Embryonic facial prominence (tissue), 1 donor: ENCODE results near the gene NUDT16L1.
A peak's percentile ranks its signal among the peaks of the same experiment; 100 is the strongest.
"Not testable (repeated sequence)": the region's sequence is repeated elsewhere in the genome, so short reads cannot be mapped to it uniquely, and the experiment has no call there.

ENCODE experiments used
- DNase-seq: peaks from one replicate; pipeline ENCODE4 v3.0.0-alpha.2; 2016; ENCODE audit errors: extremely low spot score

NUDT16L1 gene

GRCh38 chr16:4693296-4693955 is at the start of gene NUDT16L1:
Gene NUDT16L1 (plus strand): TSS chr16:4693562. CDS start chr16:4693727, 165 bp downstream.
- peak; percentile 91 for DNase-seq

GRCh38 chr16:4646773-4647643 is 46.4 kb upstream of the NUDT16L1 start:
- DNase-seq = no peak

- DNase-seq = no peak
Measured at GRCh38 chr16:4647644-4647980, 45.8 kb upstream of the NUDT16L1 start.

- no peak for DNase-seq
Measured at GRCh38 chr16:4648917-4649316, 44.4 kb upstream of the NUDT16L1 start.

DNA sequence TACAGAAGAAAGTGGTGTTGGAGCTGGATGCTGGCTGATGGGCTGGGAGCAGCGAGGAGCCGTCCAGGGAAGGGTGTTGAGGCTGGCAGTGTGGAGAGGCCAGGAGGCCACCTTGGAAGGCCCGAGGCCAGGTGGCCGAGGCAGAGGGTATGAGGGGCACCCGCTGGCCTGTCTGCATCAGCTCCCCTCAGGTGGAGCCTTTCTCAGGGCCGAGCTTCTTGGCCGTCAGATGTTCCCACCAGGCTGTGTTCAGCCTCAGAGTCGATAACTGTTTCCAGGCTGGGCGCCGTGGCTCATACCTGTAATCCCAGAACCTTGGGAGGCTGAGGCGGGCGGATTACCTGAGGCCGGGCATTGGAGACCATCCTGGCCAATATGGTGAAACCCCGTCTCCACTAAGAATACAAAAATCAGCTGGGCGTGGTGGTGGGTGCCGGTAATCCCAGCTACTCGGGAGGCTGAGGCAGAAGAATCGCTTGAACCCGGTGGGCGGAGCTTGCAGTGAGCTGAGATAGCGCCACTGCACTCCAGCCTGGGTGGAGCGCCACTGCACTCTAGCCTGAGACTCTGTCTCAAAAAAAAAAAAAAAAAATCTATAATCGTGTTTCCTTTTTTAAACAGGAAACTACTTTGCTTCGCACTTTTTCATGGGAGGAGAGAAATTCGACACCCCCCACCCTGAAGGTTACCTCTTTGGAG is 43.5 kb upstream of the NUDT16L1 start:
- DNase-seq = no peak

GRCh38 chr16:4650443-4651074 is 42.8 kb upstream of the NUDT16L1 start:
- DNase-seq = not testable (repeated sequence)

GRCh38 chr16:4651827-4652226 is 41.5 kb upstream of the NUDT16L1 start:
- no peak for DNase-seq

GRCh38 chr16:4652561-4652960 is 40.8 kb upstream of the NUDT16L1 start:
- DNase-seq = no peak

- DNase-seq = no peak
Measured at GRCh38 chr16:4654011-4654963, 39.1 kb upstream of the NUDT16L1 start.

GRCh38 chr16:4654964-4655590 is 38.3 kb upstream of the NUDT16L1 start:
- DNase-seq = no peak

DNA sequence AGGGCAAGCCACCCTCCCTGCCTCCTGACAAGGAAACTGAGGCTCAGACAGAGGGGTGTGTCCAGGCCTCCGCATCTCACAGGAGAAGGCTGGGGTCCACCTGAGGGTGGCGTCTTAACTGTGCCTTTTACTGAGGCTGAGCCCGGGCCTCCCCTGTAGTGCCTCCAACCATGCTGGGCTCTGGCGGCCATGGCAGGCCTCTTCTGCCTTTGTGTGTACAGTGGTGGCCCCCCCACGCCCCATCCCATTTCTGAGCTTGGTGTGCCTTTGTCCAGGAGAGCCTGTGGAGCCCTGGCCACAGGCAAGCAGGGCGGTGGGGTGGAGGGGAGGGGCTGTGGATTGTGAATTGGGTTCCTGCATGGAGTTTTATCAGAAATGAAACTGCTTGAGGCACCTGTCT is 37.6 kb upstream of the NUDT16L1 start:
- DNase-seq = no peak

- DNase-seq = no peak
Measured at GRCh38 chr16:4656221-4656620, 37.1 kb upstream of the NUDT16L1 start.

GRCh38 chr16:4656695-4657686 is 36.4 kb upstream of the NUDT16L1 start:
- DNase-seq = no peak

GRCh38 chr16:4659363-4660353 is 33.7 kb upstream of the NUDT16L1 start:
- DNase-seq = no peak

- DNase-seq = no peak
Measured at GRCh38 chr16:4660454-4661007, 32.8 kb upstream of the NUDT16L1 start.

DNA sequence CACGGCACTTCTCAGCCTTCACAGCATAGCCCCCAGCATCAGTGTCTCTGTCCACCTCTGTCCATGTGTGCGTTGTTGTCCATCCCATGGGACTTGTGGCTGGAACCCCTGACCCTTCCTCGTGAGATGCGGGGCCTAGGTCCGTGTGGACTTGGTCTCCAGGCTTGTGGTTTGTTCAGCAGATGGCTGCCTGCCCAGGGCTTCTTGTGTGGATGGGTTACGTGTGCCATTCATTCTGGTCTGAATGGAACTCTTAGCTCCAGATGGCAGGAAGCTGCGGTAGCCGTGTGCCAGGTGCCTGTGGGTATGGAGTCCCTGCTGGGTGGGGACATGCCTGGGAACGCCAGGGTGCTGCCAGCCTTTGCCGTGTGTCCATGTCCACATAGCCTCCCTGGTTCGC is 31.7 kb upstream of the NUDT16L1 start:
- no peak for DNase-seq

DNA sequence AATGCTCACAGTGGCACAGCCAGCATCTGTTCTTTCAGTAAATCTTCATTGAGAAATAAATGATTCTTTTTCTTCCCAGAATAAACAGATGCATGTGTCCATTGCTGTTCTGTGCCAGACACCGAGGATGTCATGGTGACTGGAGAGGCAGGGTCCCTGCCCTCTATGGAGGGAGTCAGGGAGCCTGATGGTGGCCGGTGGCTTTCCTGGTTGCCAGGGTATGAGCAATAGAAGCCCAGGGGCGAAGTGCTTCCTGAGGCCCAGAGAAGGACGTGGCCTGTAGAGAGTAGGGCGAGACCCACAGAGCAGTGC is 29.9 kb upstream of the NUDT16L1 start:
- no peak for DNase-seq
